ENCODE results near the gene ATAD2B.
A peak's percentile ranks its signal among the peaks of the same experiment; 100 is the strongest.

ATAD2B gene

GRCh38 chr2:23925702-23926289 lies 1.1 kb downstream of the ATAD2B start:
- no peak for TF ChIP-seq CTCF (IDR thresholded peaks at IDR 0.05)
- no peak for TF ChIP-seq ZFX (IDR thresholded peaks at IDR 0.05; ENCODE audit: borderline replicate concordance)
- peak overlapping the region; percentile 91 for H3K27ac ChIP-seq

- H3K27ac ChIP-seq, result no peak overlapping the region
- TF ChIP-seq CTCF (IDR thresholded peaks at IDR 0.05) (no peak), ZFX (IDR thresholded peaks at IDR 0.05; ENCODE audit: borderline replicate concordance) (no peak)
Observed at GRCh38 chr2:23924589-23925359, 2.1 kb downstream of the ATAD2B start.

- TF ChIP-seq ZFX (IDR thresholded peaks at IDR 0.05; ENCODE audit: borderline replicate concordance) (no peak), CTCF (IDR thresholded peaks at IDR 0.05) (no peak)
- no peak overlapping the region for H3K27ac ChIP-seq
Observed at GRCh38 chr2:23918837-23919489, 8.0 kb downstream of the ATAD2B start.

GRCh38 chr2:23916727-23917405 lies 10.1 kb downstream of the ATAD2B start:
- TF ChIP-seq ZFX (IDR thresholded peaks at IDR 0.05; ENCODE audit: borderline replicate concordance) (no peak), CTCF (IDR thresholded peaks at IDR 0.05) (no peak)
- no peak overlapping the region for H3K27ac ChIP-seq

GRCh38 chr2:23915327-23915726 lies 11.6 kb downstream of the ATAD2B start:
- no peak overlapping the region for H3K27ac ChIP-seq

GRCh38 chr2:23912054-23912453 lies 14.9 kb downstream of the ATAD2B start:
- TF ChIP-seq ZFX (IDR thresholded peaks at IDR 0.05; ENCODE audit: borderline replicate concordance), result no peak
- no peak for TF ChIP-seq CTCF (IDR thresholded peaks at IDR 0.05)
- no peak overlapping the region for H3K27ac ChIP-seq

More at GRCh38 chr2:23915327-23915726, 11.6 kb downstream of the ATAD2B start:
- no peak for TF ChIP-seq CTCF (IDR thresholded peaks at IDR 0.05)
